NCI-H69 (cell line): ENCODE results near the gene SYNGR3.
"Not testable (repeated sequence)": the region's sequence is repeated elsewhere in the genome, so short reads cannot be mapped to it uniquely, and the experiment has no call there.

ENCODE experiments used
- DNase-seq: peaks from one replicate; lab custom pipeline; 2025; lab: John Stamatoyannopoulos, UW

SYNGR3 gene

DNA sequence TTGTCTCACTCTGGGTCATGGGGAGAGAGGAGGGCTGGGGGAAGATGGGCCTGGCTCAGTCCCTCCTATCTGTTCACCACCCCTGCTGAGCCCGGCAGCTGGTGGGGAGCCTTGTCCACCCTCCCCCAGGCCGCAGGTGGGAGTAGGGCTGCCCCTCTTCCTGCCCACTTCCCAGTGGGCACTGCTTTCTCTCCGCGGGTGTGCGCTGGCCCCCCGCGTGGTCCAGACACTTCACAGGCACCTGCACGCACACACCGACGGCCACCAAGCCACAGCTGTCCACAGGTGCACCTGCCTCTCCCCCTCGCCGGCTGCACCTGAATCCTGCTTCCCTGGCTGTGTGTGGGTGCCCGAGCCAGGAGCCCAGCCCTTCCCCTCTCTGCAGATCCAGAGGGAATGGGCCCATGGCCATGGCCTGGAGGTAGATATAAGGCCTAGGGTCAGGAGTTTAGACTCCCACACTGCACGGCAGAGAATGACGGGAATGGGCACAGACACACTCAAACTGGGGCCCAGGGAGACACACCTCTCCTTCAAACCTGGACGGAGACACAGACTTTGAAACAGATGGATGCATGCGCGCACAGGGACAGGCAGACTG lies 39.0 kb downstream of the SYNGR3 start:
- peak; percentile 53 for DNase-seq

DNA sequence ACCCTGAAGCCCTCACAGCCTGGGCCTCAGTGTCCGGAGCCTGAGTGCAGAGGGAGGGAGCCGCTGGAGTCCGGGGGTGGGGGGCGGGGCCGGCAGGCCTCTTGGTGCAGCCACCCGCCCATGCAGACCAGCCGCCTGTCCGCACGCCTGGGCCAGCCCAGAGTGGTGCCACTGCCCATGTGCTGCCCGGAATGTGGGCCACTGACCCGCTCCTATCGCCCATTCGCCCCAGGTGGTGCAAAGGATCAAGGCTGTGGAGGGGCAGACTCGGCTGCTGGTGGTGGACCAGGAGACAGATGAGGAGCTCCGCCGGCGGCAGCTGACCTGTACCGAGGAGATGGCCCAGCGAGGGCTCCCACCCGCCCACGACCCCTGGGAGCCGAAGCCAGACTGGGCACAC lies 39.6 kb downstream of the SYNGR3 start:
- no peak for DNase-seq

DNA sequence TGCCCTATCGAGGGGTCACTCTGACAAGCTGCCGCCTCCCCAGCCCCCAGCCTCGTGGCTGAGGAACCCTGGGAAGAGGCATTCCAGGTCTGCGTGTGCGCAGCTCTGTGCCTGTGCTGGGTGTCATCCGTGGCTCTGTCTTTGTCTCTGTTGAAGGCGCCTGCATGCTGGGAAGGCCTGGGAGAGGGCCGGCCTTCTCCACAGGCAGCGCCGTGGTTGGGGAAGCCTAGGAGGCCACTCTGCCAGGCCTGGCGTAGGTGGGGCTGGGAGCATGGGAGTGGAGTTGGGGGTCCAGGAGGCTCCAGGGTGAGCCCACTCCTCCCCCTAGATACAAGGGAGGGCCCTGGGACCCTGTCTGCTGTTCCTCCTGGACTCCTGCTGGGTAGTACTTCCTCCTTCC lies 40.3 kb downstream of the SYNGR3 start:
- no peak for DNase-seq

- DNase-seq = no peak
Measured at GRCh38 chr16:2031081-2031577, 41.4 kb downstream of the SYNGR3 start.

DNA sequence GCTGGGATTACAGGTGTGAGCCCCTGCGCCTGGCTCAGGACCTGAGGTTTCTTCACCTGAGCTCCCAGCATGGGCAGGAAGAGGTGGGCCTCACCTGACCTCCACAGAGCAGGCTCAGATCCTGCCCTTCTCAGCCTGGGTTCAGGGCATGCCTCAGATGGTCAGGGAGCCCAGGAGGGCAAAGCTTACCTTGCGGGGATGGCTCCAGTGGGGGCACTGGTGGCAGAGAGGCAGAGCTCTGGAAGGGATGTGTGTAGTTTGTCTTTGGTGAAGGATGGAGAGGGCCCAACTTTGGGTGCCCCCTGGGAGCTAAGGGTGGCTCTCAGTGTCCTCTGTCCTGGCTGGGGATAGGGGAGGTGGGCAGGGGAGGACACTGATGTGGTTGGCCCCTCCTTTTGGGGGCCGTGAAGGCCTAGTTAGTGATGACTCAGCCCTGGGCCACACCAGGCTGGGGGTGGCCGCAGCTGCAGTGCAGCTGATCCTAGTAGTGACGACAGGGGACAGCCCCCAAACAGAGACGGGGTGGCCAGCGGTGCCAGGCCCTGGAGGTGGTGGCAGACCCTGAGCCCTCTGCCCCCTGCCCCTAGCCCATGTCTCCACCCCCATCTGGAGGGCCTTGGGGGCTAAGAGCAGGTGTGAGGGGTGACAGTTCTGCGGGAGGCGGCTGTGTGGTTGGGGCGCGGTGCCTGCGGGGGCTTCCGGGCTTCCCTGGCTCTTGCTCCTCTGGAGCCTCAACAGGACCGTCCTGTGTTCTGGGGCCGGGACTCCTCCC lies 42.7 kb downstream of the SYNGR3 start:
- DNase-seq = no peak

DNA sequence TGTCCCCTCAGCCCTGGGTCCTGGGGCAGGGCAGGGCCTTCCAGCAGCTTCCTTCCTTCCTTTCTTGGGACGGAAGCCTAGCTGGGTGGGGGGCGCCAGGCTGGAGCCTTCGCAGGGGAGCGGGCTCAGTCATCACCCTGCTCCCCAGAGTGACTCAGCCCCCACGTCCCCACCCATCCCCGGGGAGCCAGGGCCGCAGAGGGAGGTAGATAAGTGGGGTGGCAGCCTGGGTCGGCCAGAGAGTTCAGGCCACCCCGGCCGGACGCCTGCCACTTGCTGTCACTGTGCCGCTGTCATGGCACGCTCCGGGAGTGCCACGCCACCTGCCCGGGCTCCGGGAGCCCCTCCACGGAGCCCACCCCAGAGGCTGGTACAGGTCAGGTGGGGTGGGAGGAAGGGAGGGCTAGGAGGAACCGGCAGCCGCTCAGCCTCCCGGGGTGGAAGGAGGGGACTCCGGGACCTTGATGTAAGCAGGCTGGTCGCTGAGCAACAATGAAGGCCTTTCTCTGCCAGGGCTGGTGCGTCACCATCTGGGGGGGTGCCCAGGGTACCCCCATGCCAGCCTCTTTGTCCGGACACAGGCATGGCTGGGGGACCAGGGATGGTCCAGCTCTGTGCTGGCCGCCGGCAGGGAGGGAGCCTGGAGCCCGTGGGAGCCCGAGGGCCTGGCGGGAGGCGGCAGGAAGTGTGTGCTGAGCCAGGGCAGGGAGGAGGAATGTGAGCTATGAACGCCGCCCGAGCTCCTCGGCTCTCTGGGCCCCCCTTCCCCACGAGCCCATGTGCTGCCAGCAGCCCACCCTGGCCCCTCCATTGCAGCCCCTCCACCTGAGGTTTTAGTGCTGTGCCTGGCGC lies 43.5 kb downstream of the SYNGR3 start:
- peak; percentile 33 for DNase-seq

DNA sequence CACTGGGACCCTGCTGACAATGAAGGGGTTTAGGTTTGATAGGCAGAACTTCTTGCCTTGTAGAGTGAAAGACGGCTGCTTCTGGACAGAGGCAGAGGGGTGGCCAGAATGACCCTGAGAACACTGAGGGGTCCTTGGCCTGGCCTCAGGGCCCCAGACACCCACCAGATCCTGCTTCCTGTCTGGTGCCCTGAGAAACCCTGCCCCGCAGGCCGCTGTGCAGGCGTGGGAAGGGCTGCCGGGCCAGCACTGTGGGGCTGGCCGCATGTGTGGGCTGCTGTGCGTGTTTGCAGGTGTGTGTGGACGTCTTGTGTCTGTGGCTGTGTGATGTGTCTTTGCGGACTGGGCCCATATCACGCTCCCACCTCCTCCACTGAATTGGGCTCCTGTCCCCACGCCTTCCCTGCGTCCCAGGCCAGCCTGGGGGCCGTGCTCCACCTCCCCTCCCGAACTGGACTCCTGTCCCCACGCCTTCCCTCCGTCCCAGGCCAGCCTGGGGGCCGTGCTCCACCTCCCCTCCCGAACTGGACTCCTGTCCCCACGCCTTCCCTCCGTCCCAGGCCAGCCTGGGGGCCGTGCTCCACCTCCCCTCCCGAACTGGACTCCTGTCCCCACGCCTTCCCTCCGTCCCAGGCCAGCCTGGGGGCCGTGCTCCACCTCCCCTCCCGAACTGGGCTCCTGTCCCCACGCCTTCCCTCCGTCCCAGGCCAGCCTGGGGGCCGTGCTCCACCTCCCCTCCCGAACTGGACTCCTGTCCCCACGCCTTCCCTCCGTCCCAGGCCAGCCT lies 44.3 kb downstream of the SYNGR3 start:
- not testable (repeated sequence) for DNase-seq

GRCh38 chr16:2034696-2035430 lies 45.1 kb downstream of the SYNGR3 start:
- no peak for DNase-seq

DNA sequence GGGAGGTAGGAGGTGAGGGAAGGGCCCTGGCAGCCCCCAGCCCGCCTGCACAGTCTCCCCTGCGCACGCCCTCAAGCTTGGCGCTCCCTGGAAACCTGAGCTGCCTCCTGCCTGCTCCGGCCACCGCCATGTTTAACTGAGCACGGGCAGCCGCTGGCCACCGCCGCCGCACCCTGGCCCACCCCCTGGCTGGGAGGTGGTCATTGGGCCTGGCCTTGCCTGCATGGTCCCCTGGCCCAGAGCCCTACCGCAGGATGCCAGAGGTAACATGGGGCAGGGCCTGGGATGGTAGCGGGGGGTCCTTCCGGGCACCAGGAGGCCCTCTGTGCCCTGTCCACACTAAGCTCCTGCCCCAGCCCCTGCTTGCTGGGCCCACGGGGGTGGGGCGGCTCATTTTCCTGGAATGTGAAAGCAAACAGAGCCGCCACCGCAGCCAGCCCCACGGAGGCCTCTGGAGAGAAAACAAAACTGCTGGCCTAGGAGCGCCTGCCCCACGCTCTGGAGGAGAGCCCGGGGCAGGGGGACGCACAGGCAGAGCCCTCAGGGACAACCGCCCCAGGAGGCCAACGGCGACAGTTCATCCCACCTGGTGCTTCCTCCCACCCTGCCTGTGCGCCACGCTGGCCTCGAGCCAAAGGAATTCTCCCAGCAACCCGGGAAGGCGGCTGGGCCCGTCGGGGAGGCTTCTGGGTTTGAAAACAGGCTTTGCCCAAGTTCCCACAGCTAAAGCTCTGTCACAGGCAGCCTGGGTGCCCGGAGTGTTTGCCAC lies 45.8 kb downstream of the SYNGR3 start:
- peak; percentile 84 for DNase-seq

- DNase-seq = no peak
Measured at GRCh38 chr16:2036200-2036966, 46.6 kb downstream of the SYNGR3 start.

DNA sequence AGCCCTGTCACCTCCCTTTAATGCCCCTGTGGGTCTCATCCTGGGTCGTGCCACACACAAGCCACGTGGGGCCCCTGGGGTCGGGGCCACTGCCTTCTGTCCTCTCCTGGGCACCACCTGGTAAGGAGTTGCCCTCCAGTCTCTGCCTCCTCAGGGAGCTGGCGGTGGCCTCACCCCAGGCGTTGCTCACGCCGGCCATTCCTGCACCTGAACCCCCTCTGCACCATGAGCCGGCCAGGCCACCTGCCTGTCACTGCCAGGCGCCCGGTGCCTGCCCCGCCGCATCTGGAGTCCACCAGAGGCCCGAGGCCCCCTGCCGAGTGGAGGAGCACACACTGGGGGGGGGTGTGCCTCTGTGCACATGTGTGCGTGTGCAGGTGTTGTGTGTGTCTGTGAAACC lies 47.3 kb downstream of the SYNGR3 start:
- no peak for DNase-seq

- no peak for DNase-seq
Measured at GRCh38 chr16:2037647-2038381, 48.0 kb downstream of the SYNGR3 start.

DNA sequence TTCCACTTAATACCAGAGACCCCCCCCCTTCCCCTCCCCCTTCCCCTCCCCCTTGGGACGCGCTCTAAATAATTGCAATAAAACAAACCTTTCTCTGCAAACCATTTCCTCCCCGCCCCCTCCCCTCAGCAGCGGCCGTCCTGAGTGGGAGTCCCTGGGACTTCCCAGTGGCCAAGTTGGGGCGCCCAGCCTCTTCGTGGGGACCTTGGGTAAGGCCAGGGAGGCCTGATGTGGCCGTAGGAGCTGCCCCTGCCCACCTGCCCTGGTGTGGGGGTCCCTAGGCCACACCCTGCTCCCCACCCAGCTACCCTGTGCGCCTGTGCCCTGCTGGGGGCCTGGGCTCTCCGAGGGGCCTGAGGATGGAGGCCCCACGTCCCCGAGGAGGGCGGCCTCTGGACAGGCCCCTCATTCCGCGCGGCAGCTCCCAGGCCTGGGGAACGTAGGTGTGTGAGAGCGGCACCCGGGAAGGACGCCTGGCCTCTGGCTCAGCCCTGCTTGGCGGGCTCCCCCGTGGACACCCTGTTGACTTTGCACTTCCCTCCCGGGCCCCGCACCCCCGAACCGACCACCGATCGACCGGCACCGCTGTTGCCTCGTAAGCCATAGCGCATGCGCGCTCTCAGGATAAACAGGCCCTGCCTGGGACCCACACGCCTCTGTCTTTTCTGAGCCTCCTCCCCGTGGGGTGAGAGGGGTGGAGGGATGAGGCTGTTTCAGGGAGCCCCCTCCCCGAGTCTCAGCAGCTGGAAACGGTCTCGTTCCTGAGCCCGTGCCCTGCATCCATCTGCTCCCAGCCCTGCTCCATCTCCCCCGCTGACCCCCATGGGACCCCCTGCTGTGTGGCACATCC lies 48.8 kb downstream of the SYNGR3 start:
- no peak for DNase-seq

GRCh38 chr16:2039274-2040031 lies 49.7 kb downstream of the SYNGR3 start:
- peak; percentile 47 for DNase-seq

DNA sequence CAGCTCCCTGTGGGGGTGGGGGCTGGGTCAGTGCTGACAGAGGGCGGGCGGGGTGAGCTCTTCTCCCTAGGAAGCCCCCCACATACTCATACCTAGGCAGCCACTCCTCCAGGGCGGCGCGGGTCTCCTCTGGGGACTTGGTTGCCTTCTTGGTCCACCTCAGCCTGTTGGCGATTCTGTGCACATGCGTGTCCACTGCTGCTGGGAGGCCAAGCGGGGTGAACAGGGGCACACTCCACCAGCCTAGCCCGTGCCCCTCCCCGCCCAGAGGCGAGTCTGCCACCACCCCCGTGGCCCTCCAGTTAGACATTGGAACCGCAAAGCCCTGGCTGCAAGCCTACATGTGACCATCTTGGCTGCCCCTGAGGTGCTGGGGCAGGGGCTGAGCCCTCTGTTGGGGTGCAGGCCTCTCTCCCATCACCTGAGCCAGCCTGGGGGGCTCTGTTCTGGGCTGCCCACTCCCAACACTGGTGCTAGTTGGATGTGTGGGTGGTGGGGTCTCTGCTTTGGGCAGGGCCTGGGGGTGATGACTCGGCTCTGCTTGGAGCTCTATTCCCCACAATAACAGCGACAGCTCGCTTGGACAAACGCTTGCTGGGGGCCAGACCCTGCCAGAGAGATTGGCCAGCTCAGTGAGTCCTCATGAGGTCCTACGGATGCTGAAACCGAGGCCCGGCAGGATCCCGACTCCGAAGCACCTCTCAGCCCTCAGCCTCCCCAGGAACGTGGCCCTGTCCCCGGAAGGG lies 50.4 kb downstream of the SYNGR3 start:
- no peak for DNase-seq

GRCh38 chr16:2040787-2041522 lies 51.2 kb downstream of the SYNGR3 start:
- no peak for DNase-seq
